Activated CD4-positive, CD25-positive, alpha-beta regulatory T cell (primary cell): ENCODE data around the gene GHRL.
"Not testable (repeated sequence)": the region's sequence is repeated elsewhere in the genome, so short reads cannot be mapped to it uniquely, and the experiment has no call there.

Experiments
- DNase-seq, 4 experiments: peaks; one replicate each; lab custom pipeline; 2025; lab: John Stamatoyannopoulos, UW

GHRL gene

DNA sequence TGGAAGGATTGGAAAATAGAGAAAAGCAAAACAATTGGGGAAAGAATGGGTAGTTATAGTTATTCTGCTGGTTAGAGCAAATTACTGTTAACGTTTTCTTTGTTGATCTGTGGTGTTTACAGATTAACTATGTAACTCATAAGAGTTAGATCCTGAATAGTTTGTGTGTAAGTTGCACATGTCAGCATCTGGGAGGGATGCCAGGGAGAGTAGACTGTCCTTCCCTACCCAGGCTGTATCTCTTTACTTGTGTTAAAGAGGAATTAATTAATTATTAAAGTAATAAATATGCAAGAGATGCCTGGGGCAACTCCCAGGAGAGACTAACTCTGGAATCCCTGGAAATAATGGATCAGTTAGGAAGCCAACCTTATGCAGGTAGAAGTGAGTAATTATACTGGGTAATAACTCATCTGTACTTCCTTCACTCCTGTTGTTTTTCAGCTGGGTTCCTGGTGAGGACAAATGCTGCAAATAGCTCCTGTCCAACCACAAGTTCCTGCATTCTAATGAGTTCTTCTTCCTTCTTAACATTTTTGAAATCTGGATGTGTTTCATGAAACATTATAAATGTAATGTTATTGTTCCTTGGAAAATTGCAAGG is 18.9 kb downstream of the GHRL start:
- DNase-seq, result no peak

DNA sequence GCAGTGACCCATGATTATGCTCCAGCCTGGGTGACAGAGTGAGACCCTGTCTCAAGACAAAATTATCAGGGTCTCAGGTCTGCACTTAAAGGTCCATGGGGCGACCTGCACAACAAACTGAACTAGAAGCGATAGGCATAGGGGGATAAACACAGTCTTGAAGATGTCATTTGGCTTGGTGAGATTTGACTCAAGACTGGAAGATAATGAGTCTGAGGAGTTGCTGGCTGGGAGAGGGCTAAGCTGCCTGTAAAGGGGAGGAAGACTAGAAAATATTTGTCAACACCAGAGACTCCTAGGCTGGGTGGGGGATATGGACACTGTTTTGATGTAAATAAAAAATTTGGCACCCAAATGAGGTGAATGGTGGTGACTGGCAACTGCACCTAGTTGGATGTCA is 19.8 kb downstream of the GHRL start:
- DNase-seq, result no peak

DNA sequence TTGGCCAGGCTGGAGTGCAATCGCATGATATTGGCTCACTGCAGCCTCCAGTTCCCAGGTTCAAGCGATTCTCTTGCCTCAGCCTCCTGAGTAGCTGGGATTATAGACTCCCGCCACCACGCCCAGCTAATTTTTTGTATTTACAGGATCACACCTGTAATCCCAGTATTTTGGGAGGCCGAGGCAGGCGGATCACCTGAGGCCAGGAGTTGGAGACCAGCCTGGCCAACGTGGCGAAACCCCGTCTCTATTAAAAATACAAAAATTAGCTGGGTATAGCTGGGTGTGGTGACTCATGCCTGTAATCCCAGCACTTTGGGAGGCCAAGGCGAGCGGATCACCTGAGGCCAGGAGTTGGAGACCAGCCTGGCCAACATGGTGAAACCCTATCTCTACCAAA is 20.3 kb downstream of the GHRL start:
- not testable (repeated sequence) for DNase-seq

DNA sequence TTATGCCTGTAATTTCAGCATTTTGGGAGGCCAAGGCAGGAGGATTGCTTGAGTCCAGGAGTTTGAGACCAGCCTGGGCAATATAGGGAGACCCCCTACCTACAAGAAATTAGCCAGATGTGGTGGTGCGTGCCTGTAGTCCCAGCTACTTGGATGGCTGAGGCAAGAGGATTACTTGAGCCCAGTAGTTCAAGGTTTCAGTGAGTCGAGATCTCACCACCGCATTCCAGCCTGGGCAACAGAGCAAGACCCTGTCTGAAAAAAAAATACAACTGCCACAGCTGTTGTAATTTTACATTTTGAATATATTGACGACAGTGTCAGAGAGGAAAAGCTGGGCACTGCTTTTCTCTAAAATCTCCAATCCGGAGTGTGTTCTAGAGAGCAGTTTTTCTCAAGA is 23.3 kb downstream of the GHRL start:
- DNase-seq, result no peak

DNA sequence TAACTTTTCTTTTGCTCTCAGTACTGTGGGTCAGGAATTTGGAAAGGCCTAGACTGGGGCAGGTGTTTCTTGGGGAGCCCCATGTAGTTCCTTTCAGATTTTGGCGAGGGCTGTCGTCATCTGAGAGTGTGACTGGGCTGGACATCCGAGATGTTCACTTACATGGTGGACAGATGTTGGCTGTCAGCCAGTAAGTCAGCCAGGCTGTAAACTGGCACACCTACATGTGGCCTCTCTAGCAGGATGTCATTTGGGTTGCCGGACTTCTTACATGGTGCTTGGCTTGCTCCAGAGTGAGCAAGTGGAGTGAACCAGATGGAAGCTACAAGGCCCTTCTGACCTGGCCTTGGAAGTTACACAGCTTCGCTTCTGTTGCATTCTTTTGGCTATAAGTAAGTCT is 23.8 kb downstream of the GHRL start:
- DNase-seq, result no peak

DNA sequence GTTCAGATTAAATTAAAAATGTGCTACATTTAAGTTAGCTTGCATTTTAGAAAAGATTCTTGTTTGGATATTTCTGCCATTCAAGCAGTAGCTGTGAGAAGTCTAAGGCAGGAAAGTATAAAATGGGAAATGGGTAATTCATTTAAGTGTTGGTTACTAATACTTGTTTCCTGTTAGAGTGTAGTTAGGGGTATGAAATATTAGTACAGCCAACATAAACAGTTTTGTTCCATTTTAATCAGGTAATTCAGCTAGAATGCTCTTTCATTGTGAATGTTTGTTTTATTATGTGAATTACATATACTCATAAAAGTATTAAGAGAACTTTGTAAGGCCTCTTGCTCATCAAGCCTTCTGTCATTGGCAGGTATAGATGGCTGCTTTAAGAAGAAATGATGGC is 24.6 kb downstream of the GHRL start:
- no peak for DNase-seq

DNA sequence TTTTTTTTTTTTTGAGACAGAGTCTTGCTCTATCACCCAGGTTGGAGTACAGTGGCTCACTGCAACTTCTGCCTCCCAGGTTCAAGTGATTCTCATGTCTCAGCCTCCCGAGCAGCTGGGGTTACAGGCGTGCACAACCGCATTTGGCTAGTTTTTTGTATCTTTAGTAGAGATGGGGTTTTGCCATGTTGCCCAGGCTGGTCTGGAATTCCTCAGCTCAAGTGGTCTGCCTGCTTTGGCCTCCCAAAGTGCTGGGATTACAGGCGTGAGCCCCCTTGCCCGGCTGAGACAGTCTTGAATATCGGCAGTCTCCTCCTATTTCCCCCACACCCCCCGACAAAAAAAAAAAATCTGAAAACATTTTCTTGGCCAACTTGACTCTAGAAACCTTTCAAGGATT is 25.8 kb downstream of the GHRL start:
- not testable (repeated sequence) for DNase-seq

DNA sequence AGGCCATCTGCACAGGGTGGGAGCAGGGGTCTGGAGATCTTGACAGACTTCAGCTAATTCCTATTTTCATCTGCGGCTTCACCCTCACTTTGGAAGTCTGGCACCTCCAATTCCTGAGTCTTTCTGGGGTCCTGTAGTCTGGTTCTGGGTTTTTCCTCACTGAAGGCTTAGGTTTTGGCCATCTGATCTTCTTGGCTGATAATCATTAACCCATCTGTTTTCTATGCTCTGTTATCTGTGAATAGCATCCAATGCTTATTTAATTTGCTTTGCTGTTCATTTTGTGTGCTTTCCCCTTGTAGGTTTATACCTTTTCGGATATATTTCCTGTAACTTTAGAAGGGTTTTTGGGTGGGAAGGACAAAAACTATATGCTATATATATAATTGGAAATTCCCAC is 26.9 kb downstream of the GHRL start:
- no peak for DNase-seq

DNA sequence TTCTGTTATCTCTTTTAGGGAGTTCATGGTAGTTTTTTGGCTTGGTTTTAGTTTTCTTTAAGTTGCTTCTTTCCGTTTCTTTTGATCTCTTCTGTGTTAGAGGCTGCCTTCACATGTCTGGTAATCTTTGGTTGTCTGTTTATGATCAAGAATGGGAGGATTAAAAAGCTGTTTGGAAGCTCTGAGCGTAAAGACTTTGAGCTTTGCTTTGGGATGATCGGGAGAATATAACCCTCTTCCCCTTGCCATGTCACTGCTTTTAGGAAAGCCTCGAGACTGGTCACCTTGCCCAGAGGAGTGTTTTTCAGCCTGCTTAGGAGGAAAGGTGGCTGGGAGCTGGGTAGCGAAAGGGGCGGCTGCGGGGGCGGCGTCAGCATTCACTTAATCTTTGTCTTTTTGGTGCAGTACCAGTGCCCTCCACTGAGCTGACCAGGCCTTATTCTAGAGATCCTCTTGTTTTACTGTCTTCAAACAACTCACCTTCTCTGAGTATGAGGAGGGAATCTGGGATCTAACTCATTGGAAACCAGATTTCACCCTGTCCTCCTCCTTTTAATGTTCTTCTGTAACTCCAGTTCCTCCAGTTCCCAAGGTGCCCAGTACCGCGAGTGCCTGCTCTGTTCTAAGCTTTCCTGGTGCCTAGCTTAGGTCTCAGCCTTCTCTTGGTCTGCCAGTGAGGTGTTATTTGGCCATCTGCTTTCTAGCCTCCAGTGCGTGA is 28.9 kb downstream of the GHRL start:
- DNase-seq, result peak; percentile 21 to 24 (median 23)

DNA sequence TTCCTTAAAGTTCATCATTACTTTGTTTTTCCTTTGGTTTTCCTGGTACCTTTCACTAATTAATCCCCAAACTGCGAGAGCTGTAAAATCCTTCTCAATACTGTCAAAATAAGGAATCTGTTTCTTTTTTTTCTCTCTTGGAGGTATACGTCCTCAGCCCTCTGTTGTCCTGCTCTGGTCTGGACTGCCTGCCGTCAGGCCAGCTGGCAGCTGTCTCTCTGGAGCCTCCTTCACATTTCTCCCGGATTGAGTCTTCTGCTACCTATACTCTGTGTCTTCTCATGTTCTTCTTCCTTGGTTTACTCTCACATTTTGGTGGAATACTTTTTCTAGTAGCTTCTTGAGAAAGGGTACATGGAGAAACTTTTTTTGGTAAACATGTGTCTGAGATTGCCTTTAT is 30.7 kb downstream of the GHRL start:
- no peak for DNase-seq

DNA sequence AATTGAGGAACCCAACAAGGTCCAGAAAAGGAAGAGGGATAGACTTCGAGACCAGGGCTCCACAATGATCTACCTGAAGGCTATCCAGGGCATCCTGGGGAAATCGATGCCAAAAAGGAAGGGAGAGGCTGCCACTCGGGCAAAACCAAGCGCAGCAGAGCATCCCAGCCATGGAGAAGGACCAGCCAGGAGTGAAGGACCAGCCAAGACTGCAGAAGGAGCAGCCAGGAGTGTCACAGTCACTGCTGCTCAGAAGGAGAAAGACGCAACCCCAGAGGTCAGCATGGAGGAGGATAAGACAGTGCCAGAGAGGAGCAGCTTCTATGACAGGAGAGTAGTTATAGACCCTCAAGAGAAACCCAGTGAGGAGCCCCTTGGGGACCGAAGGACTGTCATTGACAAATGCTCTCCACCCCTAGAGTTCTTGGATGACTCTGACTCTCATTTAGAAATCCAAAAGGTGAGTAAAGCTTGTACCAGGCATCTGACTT is 32.5 kb downstream of the GHRL start:
- DNase-seq, result no peak

DNA sequence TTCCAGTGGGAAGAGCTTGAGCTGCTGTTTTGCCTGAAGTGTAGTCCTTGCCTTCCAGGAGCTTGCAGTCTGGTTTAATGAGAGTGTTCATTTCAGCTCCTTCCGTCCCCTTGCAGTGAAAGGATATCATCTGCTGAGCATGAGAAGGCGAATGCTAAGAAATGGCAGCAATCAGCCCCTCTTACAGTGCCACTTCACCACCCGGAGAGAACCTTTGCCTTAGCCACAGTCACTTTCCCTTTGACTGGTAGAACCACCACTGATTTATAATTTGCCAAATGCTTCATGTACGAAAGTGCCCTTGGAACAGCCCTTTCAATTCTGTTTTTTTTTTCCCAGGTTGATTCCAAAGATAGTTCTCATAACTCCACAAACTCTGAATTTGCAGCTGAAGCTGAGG is 32.9 kb downstream of the GHRL start:
- no peak for DNase-seq

DNA sequence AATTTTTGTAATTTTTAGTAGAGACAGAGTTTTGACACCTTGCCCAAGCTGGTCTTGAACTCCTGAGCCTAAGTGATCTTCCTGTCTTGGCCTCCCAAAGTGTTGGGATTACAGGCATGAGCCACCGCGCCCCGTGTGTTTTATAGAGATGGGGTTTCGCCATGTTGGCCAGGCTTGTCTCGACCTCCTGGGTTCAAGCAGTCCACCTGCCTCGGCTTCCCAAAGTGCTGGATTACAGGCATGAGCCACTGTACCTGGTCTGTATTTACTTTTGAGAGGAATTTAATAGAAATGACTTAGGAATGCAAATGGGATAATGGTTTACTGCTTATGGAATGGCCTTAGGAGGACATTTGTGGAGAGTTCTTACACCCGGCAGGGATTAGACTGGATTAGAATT is 33.7 kb downstream of the GHRL start:
- DNase-seq, result no peak

DNA sequence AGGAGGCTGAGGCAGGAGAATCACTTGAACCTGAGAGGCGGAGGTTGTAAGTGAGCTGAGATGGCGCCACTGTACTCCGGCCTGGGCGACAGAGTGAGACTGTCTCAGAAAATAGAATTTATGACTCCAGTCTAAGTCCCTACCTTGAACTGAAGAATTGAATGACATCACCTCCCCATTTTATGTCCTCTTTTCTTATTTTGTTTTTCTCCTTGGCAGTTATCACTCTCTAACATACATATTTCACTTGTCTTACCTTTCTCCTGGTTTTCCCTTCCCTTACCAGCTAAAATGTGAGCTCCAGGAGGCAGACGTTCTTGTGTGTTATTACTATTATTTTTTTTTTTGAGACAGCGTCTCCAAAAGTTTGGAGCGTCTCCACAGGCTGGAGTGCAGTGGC is 36.9 kb downstream of the GHRL start:
- no peak for DNase-seq

DNA sequence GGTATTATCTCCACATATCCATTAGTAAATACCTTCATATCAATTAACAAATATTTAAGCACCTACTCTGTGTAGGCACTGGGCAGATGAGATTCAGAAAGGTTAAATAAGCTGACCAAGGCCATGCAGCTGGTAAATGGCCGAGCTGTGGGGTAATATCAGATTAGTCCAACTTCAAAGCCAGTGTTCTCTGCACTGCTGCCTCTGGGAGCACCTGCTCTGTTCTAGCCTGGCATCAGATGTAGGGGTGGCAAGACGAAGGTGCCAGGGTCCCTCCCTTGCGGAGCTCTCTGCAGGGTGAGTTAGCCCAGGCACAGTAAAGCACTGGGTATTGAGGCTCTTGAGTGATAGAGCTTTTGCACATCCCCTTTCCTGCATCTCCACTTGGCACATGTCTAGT is 39.0 kb downstream of the GHRL start:
- DNase-seq, result no peak

DNA sequence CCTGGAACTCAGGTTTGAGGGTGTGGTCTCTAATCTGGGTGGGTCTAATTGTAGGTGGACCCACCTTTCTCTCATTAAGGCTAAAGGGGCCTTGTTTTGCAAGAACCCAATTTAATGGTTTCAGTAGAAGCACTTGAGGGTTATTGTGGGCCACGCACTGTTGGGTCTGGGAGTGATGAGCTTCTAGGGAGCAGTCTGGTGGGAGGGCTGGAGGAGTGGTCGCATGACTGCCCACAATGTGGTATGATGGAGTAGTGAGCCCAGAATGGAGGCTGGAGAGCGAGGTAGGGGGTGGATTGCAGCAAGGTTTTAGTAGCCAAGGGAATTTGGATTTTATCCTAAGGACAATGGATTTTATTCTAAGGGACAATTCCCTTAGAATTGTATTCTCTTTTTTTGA is 41.7 kb downstream of the GHRL start:
- DNase-seq, result no peak

DNA sequence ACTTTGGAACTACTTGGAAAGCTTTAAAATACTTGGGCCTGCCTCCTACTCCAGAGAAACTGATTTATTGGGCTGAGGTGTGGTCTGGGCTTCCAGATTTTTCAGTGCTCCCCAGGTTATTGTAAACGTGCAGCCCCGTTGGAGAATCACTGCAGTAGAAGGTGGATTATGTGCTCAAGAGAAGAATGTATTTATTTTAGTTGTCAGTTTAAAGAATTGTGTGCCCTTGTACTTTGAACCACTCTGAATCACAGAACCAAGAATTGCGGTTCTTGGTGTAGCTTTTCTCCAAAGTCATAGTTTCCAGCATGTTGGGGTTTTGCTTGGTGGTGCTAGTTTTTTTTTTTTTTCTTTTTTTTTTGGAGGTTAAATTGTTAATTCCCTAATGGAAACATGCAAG is 42.9 kb downstream of the GHRL start:
- DNase-seq, result no peak

DNA sequence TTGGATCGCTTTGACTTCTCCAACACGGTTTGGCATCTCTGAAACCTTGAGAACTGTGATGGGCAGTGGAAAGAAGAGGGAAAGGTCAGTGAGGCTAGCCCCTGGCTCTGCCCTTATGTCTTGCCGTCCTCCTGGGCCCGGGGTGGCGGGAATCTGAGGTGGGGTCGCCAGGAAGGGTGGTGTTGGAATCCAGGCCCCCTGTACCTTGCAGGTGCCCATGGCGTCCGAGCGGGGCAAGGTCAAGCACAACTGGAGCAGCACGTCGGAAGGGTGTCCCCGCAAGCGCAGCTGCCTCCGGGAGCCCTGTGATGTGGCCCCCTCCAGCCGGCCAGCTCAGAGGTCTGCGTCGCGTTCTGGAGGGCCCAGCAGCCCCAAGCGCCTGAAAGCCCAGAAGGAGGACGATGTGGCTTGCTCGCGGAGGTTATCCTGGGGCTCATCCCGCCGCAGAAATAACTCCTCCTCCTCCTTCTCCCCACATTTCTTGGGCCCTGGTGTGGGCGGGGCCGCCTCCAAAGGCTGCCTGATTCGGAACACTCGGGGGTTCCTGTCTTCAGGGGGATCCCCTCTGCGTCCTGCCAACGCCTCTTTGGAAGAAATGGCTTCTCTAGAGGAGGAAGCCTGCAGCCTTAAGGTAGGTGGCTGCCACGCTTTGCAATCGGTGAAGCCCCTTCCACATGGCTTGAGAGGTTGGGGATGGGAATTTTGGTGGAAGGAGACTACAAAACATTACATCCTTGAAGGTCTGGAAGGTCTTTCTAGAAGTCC is 43.6 kb downstream of the GHRL start:
- peak in 2 of 4 experiments; percentile 10 to 18 for DNase-seq

DNA sequence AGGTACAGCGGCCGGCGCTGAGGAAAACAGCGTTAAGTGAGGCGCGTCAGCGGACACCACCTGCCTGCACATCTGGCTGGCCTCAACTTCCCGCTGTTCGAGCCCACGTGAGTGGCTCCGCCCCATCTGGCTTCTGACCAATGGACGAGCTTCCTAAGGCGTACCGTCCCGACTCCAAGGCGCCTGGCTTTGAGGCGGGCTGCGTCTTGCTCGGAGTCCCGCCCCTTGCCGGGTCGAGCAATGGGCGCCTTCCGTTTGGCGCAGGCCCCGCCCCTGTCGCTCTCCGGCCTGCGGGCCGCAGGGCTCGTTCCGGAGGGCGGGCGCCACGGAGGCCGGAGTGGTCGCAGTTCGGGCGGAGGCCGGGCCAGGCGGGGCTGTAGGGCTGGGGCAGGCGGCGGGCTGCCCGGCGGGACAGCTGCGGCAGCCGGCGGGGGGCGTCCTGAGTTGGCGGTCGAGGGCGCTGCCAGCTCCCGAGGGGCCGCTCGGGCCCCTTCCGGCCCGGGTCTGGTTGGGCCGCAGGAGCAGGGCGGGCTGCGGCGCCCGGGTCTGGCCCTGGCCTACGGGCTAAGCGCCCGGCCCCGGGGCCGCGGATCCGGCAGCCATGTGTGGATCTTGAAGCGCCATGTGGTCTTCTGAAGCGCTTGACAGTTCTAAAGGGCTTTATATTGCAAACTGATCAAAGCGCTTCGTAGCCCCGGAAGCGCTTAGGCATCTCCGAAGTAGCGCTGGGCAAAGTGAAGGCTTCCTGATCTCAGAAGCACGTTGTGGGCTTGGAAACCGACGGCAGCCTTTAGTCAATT is 44.4 kb downstream of the GHRL start, which contains the start of gene TATDN2:
Gene TATDN2, plus strand, starts transcription at position 276 of the 800 bp plus-strand sequence. CDS start 742 bp downstream, outside the sequence.
- DNase-seq, result peak; percentile 78 to 87 (median 84)

DNA sequence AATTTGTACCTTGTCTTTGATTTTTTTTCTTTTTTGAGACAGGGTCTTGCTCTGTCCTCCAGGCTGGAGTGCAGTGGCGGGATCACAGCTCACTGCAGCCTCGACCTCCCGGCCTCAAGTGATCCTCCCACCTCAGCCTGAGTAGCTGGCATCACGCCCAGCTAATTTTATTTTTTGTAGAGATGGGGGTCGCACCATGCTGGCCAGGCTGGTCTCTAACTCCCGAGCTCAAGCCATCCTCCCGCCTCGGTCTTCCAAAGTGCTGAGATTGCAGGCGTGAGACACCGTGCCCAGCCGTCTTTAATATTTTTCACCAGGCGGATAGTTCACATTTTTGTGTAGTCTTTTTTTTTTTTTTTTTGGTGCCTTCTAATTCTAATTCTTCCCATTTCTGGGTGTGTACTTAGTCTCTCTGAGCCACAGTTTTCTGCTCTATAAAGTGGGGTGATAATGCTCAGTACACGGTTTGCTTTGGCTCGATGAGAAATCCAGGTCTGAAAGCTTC is 45.0 kb downstream of the GHRL start:
- no peak for DNase-seq

DNA sequence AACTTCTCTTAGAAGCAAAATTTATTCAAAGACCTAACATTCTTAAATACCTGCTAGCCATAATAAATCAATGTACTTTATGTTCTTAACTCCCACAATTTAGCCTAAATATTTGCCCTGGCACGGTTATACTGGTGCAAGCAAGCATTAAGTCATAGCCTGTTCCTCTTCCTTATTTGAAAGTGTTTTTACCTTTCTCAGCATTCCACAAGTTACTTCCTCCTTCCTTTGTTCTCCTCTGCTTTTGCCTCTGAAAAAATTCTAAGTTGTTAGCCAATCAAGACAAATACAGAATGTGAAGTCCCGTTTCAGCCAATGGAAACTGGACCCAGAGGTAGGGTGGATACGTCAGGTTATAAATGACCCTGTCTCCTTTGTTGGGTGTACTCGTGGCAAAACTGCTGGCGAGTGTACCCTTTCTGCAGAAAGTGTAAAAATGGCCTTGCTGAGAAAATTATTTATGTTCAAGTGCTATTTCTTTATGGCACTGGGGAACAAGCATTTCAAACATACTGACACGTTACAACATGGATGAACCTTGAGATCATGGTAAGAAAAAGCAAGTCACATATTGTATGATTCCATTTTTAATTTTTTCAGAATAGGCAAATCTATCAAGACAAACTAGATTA is 47.5 kb downstream of the GHRL start:
- DNase-seq, result no peak
